Measurements from ENCODE around the gene WDR20. TPM values are rescaled to one million over a fixed set of nuclear protein-coding genes. Genes with fewer than 3 reads are reported as not detected.

The WDR20 gene
- total RNA-seq, 1 experiment from 2014 or later, result 25.6 TPM

DNA sequence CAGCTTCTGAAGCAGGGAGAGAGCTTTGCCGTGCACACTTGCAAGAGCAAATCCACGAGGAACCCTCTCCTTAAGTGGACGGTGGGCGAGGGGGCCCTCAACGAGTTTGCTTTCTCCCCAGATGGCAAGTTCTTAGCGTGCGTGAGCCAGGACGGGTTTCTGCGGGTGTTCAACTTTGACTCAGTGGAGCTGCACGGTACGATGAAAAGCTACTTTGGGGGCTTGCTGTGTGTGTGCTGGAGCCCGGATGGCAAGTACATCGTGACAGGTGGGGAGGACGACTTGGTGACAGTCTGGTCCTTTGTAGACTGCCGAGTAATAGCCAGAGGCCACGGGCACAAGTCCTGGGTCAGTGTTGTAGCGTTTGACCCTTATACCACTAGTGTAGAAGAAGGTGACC is 69.0 kb downstream of the WDR20 start (continued):
- TF ChIP-seq, protein P1, sequence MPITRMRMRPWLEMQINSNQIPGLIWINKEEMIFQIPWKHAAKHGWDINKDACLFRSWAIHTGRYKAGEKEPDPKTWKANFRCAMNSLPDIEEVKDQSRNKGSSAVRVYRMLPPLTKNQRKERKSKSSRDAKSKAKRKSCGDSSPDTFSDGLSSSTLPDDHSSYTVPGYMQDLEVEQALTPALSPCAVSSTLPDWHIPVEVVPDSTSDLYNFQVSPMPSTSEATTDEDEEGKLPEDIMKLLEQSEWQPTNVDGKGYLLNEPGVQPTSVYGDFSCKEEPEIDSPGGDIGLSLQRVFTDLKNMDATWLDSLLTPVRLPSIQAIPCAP (CRISPR knock-in tag; IDR thresholded peaks at IDR 0.05), result no peak
- TF ChIP-seq, protein P2, sequence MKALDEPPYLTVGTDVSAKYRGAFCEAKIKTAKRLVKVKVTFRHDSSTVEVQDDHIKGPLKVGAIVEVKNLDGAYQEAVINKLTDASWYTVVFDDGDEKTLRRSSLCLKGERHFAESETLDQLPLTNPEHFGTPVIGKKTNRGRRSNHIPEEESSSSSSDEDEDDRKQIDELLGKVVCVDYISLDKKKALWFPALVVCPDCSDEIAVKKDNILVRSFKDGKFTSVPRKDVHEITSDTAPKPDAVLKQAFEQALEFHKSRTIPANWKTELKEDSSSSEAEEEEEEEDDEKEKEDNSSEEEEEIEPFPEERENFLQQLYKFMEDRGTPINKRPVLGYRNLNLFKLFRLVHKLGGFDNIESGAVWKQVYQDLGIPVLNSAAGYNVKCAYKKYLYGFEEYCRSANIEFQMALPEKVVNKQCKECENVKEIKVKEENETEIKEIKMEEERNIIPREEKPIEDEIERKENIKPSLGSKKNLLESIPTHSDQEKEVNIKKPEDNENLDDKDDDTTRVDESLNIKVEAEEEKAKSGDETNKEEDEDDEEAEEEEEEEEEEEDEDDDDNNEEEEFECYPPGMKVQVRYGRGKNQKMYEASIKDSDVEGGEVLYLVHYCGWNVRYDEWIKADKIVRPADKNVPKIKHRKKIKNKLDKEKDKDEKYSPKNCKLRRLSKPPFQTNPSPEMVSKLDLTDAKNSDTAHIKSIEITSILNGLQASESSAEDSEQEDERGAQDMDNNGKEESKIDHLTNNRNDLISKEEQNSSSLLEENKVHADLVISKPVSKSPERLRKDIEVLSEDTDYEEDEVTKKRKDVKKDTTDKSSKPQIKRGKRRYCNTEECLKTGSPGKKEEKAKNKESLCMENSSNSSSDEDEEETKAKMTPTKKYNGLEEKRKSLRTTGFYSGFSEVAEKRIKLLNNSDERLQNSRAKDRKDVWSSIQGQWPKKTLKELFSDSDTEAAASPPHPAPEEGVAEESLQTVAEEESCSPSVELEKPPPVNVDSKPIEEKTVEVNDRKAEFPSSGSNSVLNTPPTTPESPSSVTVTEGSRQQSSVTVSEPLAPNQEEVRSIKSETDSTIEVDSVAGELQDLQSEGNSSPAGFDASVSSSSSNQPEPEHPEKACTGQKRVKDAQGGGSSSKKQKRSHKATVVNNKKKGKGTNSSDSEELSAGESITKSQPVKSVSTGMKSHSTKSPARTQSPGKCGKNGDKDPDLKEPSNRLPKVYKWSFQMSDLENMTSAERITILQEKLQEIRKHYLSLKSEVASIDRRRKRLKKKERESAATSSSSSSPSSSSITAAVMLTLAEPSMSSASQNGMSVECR (CRISPR knock-in tag; IDR thresholded peaks at IDR 0.05; ENCODE audit: borderline replicate concordance), result no peak
- TF ChIP-seq, protein P3, sequence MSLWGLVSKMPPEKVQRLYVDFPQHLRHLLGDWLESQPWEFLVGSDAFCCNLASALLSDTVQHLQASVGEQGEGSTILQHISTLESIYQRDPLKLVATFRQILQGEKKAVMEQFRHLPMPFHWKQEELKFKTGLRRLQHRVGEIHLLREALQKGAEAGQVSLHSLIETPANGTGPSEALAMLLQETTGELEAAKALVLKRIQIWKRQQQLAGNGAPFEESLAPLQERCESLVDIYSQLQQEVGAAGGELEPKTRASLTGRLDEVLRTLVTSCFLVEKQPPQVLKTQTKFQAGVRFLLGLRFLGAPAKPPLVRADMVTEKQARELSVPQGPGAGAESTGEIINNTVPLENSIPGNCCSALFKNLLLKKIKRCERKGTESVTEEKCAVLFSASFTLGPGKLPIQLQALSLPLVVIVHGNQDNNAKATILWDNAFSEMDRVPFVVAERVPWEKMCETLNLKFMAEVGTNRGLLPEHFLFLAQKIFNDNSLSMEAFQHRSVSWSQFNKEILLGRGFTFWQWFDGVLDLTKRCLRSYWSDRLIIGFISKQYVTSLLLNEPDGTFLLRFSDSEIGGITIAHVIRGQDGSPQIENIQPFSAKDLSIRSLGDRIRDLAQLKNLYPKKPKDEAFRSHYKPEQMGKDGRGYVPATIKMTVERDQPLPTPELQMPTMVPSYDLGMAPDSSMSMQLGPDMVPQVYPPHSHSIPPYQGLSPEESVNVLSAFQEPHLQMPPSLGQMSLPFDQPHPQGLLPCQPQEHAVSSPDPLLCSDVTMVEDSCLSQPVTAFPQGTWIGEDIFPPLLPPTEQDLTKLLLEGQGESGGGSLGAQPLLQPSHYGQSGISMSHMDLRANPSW (CRISPR knock-in tag; conservative IDR thresholded peaks at IDR 0.05; ENCODE audit: low read depth), result no peak
- TF ChIP-seq, protein P4, sequence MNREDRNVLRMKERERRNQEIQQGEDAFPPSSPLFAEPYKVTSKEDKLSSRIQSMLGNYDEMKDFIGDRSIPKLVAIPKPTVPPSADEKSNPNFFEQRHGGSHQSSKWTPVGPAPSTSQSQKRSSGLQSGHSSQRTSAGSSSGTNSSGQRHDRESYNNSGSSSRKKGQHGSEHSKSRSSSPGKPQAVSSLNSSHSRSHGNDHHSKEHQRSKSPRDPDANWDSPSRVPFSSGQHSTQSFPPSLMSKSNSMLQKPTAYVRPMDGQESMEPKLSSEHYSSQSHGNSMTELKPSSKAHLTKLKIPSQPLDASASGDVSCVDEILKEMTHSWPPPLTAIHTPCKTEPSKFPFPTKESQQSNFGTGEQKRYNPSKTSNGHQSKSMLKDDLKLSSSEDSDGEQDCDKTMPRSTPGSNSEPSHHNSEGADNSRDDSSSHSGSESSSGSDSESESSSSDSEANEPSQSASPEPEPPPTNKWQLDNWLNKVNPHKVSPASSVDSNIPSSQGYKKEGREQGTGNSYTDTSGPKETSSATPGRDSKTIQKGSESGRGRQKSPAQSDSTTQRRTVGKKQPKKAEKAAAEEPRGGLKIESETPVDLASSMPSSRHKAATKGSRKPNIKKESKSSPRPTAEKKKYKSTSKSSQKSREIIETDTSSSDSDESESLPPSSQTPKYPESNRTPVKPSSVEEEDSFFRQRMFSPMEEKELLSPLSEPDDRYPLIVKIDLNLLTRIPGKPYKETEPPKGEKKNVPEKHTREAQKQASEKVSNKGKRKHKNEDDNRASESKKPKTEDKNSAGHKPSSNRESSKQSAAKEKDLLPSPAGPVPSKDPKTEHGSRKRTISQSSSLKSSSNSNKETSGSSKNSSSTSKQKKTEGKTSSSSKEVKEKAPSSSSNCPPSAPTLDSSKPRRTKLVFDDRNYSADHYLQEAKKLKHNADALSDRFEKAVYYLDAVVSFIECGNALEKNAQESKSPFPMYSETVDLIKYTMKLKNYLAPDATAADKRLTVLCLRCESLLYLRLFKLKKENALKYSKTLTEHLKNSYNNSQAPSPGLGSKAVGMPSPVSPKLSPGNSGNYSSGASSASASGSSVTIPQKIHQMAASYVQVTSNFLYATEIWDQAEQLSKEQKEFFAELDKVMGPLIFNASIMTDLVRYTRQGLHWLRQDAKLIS (CRISPR knock-in tag; IDR thresholded peaks at IDR 0.05; ENCODE audit: borderline replicate concordance), result no peak
- TF ChIP-seq ZNF121 (CRISPR knock-in tag; IDR thresholded peaks at IDR 0.05) (no peak), NFE2L1 (CRISPR knock-in tag; IDR thresholded peaks at IDR 0.05) (no peak), TCF7 (CRISPR knock-in tag; IDR thresholded peaks at IDR 0.05; ENCODE audit: low read depth) (no peak), ESRRA (CRISPR knock-in tag; IDR thresholded peaks at IDR 0.05; ENCODE audit: borderline replicate concordance) (no peak), NR1H2 (CRISPR knock-in tag; IDR thresholded peaks at IDR 0.05) (no peak)

DNA sequence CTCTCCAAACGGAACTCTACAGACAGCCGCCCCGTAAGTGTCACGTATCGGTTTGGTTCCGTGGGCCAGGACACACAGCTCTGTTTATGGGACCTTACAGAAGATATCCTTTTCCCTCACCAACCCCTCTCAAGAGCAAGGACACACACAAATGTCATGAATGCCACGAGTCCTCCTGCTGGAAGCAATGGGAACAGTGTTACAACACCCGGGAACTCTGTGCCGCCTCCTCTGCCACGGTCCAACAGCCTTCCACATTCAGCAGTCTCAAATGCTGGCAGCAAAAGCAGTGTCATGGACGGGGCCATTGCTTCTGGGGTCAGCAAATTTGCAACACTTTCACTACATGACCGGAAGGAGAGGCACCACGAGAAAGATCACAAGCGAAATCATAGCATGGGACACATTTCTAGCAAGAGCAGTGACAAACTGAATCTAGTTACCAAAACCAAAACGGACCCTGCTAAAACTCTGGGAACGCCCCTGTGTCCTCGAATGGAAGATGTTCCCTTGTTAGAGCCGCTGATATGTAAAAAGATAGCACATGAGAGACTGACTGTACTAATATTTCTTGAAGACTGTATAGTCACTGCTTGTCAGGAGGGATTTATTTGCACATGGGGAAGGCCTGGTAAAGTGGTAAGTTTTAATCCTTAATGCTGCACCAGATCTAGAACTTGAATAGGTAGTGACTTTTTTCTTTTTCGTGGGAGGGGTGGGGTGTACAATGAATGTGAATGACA is 69.7 kb downstream of the WDR20 start:
- ATAC-seq (peak; percentile 74), DNase-seq (ENCODE audit: low spot score) (peak; percentile 52)
- peaks cover 20% of the 10 kb centered on the region for H3K4me1 Mint-ChIP-seq
- peaks cover 13% of the 10 kb centered on the region; the same call in 1 of the 2 replicates for H3K36me3 Mint-ChIP-seq
- H3K9me3 Mint-ChIP-seq, result no peaks in the 10 kb centered on the region
- POLR2A ChIA-PET, result no interaction called here
- no peak overlapping the region for H3K4me3 Mint-ChIP-seq
- CTCF ChIA-PET, result interaction anchor here (0.8 to 1.0 kb wide), 3 partner anchors 12 to 163 kb away, joined by 3 to 4 read pairs (median 4); no protein-coding TSS in a partner anchor
- H3K27me3 Mint-ChIP-seq (ENCODE audit: low read depth), result no peaks in the 10 kb centered on the region
- no peak for TF ChIP-seq SP1 (CRISPR knock-in tag; conservative IDR thresholded peaks at IDR 0.05)
- TF ChIP-seq, protein P3 (CRISPR knock-in tag; conservative IDR thresholded peaks at IDR 0.05; ENCODE audit: low read depth), result no peak
- no peak for TF ChIP-seq TCF7 (CRISPR knock-in tag; IDR thresholded peaks at IDR 0.05; ENCODE audit: low read depth)
- no peak for TF ChIP-seq GTF2I (CRISPR knock-in tag; conservative IDR thresholded peaks at IDR 0.05)
- TF ChIP-seq, protein P5, sequence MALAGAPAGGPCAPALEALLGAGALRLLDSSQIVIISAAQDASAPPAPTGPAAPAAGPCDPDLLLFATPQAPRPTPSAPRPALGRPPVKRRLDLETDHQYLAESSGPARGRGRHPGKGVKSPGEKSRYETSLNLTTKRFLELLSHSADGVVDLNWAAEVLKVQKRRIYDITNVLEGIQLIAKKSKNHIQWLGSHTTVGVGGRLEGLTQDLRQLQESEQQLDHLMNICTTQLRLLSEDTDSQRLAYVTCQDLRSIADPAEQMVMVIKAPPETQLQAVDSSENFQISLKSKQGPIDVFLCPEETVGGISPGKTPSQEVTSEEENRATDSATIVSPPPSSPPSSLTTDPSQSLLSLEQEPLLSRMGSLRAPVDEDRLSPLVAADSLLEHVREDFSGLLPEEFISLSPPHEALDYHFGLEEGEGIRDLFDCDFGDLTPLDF (CRISPR knock-in tag; IDR thresholded peaks at IDR 0.05), result no peak
- TF ChIP-seq, protein P6, sequence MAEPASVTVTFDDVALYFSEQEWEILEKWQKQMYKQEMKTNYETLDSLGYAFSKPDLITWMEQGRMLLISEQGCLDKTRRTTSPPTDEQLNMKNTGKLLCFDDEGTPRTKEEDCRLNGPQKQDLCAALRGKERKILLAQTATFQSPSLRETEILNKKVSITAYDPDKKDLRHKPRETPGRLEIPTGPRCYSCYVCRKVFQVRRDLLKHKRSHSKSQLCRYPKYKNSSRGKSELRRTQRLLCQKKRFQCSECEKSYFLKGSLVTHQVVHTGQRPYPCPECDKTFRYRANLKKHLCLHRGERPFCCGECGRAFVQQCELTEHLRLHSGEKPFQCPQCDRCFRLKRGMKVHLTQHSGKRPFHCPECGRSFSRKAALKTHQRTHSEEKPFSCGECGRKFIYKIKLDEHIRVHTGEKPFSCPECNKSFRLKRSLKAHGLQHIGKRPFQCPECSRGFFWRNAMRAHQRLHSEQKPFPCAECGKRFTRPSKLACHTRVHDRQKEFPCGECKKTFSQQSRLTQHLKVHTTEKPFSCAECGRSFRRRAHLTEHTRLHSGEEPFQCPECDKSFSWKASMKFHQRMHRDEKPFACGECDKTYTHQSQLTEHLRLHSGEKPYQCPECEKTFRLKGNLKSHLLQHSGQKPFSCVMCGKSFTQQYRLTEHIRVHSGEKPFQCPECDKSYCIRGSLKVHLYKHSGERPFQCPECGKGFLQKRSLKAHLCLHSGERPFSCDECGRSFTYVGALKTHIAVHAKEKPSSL (CRISPR knock-in tag; conservative IDR thresholded peaks at IDR 0.05), result no peak
- peak overlapping the region; percentile 87 for H3K27ac Mint-ChIP-seq

Measured in WTC11 (cell line).